Muscle of leg (tissue), 11 donors: ENCODE measurements around the gene ZBTB20. TPM values are rescaled to one million over a fixed set of nuclear protein-coding genes. Genes with fewer than 3 reads are reported as not detected.

Experiments used
- DNase-seq: peaks from one replicate; pipeline ENCODE4 v3.0.0; 2013
- H3K27ac ChIP-seq: one replicate; pipeline ENCODE4 v1.5.1; 2013; ENCODE audit warnings: mild to moderate bottlenecking, low read length, control low read depth
- H3K27me3 ChIP-seq: one replicate; pipeline ENCODE4 v1.6.1; 2013; ENCODE audit warnings: low read length; ENCODE audit not compliant: control insufficient read depth, insufficient read depth
- H3K36me3 ChIP-seq: one replicate; pipeline ENCODE4 v1.6.1; 2013; ENCODE audit warnings: low read length; ENCODE audit not compliant: control insufficient read depth, insufficient read depth
- H3K4me1 ChIP-seq: one replicate; pipeline ENCODE4 v1.6.1; 2013; ENCODE audit warnings: low read length; ENCODE audit not compliant: control insufficient read depth, insufficient read depth
- H3K4me3 ChIP-seq: one replicate; pipeline ENCODE4 v1.5.1; 2013; ENCODE audit warnings: low read length, control low read depth
- H3K9me3 ChIP-seq: replicated peaks from 2 replicates; pipeline ENCODE4 v1.6.1; 2013; ENCODE audit warnings: low read depth, low read length; ENCODE audit not compliant: control insufficient read depth
- WGBS: methylation state at CpG from one replicate; pipeline ENCODE4 v1.1.5; 2013; ENCODE audit warnings: missing lambda C conversion rate; ENCODE audit not compliant: insufficient coverage; 5-methylcytosine and 5-hydroxymethylcytosine counted together
- polyA plus RNA-seq, 8 donors: library from polyadenylated mRNA; unstranded; fragments of 120-200 nt; gene quantifications; one replicate each; pipeline versions ENCODE4 v1.2.1 to v1.2.3, GENCODE V29; 2013; ENCODE audit warnings: inconsistent platforms in 1 of 8, low replicate concordance in 1 of 8; ENCODE audit not compliant: insufficient read length in 8 of 8, insufficient read depth in 1 of 8
- total RNA-seq: library from RNA; stranded (reverse); fragments of 120-200 nt; gene quantifications from one replicate; pipeline ENCODE4 v1.2.4, GENCODE V29; 2013

ZBTB20 gene
- total and polyA plus RNA-seq, 9 donors = 1.0 to 16.6 (median 2.8) TPM

DNA sequence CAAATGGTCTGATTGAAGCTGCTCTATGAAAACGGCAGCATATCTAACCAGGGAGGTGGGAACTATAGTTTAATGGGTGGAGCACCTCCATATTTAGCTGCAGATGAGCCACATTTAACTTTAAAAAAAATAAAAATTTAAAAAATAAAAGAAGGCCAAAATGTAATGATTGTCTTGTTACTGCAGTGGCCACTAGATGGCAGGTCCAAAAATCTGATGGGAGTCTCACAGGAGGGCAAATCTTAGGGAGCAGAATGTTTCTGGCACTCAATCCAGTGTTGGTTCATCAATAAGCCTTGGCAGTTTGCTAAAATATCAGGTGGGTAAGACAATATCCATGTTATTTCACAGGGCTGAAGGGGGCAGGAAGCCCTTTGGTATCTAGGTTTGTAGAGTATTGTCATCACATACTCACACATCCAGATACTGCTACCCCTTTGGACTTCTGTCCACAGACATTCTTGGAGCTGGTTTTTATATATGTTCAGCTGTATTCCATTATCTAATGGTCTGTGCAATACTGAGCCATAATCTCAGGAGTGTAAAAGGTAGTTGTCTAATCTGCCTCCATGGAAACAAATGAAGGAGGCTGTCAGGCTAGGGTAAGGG lies 619.9 kb downstream of the ZBTB20 start:
- Histone ChIP-seq H3K9me3 (no peaks in the 10 kb centered on the region), H3K4me3 (no peak overlapping the region), H3K4me1 (no peaks in the 10 kb centered on the region), H3K27me3 (no peaks in the 10 kb centered on the region), H3K36me3 (peaks cover 3% of the 10 kb centered on the region), H3K27ac (no peak overlapping the region)
- WGBS = no CpG with 5 or more reads among the region's 1 CpG
- DNase-seq = no peak

DNA sequence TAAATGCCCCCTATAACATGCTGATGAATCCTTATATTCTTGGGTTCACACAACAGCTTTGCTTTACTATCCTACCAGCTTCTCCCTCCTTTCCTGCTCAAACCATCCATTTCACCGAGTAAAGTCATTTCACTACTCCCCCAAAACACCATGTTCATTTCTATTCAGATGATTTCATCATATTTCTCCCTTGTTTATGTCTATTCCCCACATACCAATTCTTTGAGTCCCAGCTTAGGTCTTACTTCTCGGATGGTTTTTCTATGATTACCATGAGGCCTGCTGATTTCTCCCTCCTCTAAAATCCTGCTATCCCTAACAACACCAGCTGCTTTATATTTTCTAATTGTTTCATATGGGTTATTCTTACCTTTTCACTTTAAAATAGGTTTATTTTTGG lies 621.8 kb downstream of the ZBTB20 start:
- Histone ChIP-seq H3K36me3 (no peaks in the 10 kb centered on the region), H3K27me3 (no peaks in the 10 kb centered on the region), H3K4me1 (no peaks in the 10 kb centered on the region), H3K9me3 (no peaks in the 10 kb centered on the region), H3K27ac (no peak overlapping the region), H3K4me3 (no peak overlapping the region)
- no peak for DNase-seq
- WGBS = 100% methylated on average over 1 of the region's 2 CpGs

DNA sequence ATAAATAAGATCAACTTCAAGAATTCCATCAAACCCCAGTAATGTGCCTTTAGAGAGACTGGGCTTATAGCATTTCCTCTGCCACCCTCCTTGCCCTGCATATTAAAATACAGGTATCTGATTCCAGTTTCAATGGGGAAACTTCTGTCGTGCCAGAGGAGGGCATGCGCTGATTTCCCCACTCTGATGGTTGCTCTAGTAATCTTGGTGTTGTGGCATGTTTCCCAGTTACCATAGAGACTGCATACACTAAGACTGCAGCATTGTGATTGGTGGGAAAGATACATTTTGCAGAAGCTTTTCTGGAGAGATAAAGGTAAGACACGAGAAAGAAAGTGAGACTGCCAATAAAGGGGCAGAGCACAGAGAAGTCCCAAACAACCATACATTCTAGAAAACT lies 627.7 kb downstream of the ZBTB20 start:
- H3K36me3 ChIP-seq = no peaks in the 10 kb centered on the region
- no CpG with 5 or more reads among the region's 3 CpGs for WGBS
- H3K4me1 ChIP-seq = no peaks in the 10 kb centered on the region
- no peak overlapping the region for H3K4me3 ChIP-seq
- no peak overlapping the region for H3K27ac ChIP-seq
- DNase-seq = peak; percentile 76
- no peaks in the 10 kb centered on the region for H3K27me3 ChIP-seq
- H3K9me3 ChIP-seq = no peaks in the 10 kb centered on the region

DNA sequence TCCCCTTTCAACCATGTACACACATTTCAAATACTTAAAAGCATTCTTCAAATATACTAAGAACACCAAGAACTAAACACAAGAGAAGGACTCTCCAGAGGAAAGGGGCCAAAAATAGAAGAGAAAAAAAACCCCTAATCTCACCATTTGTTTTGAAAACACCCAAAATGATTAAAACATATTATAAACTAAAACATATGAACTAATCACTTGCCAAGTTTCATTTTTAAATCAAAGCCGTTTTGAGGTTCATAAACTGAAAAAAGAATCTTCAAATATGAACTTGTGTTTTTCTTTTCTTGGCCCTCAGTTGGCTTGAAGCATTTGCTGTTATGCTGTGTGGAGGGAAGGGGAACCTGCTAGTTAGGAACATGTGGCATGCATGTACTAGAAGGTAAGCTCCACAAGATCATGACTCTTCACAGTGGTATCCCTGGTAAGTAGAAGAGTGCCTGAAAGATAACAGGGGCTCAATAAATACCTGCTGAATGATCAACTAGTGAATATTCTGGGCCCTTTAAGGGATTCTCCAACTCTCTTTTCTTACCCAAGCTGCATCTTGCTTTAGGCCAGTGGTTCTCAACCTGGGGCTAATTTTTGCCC lies 628.8 kb downstream of the ZBTB20 start:
- Histone ChIP-seq H3K36me3 (no peaks in the 10 kb centered on the region), H3K4me3 (no peak overlapping the region), H3K9me3 (no peaks in the 10 kb centered on the region), H3K4me1 (no peaks in the 10 kb centered on the region), H3K27me3 (no peaks in the 10 kb centered on the region), H3K27ac (no peak overlapping the region)
- DNase-seq = peak; percentile 22
- 20% methylated on average over 1 of the region's 1 CpG for WGBS

DNA sequence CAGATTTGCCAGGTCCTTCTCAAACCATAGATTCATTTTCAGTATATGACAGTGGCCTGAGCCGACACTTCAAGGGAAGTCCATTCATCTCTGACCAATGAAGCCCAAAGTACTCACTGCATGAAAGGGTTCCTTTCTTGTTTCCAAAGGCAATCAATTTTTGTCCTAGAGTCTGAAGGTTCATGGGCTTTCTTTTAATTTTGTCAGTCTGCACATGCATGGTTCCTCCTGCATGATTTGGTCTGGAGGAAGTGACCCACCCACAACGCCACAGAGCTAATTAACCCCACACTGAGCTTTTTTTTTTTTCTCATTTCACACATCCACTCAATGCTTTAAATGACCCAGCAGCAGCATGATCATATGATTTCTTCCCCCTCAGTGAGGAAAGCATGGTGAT lies 636.9 kb downstream of the ZBTB20 start:
- Histone ChIP-seq H3K9me3 (no peaks in the 10 kb centered on the region), H3K4me1 (no peaks in the 10 kb centered on the region), H3K4me3 (no peak overlapping the region), H3K36me3 (no peaks in the 10 kb centered on the region), H3K27ac (no peak overlapping the region), H3K27me3 (no peaks in the 10 kb centered on the region)
- DNase-seq = no peak
- WGBS = 82% methylated on average over 1 of the region's 2 CpGs

DNA sequence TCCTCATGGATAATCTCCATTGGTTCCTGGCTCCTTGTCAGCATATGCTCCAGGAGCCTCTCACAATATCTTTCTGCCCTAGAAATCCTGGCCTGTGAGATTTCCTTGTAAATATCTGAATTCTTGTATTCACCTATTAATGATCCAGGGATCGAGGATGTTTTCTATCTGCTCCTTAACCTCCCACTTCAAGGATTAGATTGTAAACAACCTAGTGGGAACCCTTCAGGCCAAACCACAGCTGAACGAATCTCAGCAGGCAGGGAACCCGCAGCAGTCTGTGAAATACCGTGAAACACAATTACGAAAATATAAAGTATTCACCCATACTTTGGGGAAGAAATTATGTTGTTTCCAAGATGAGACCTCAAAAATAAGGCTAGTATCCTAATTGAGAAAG lies 637.3 kb downstream of the ZBTB20 start:
- Histone ChIP-seq H3K27ac (no peak overlapping the region), H3K4me3 (no peak overlapping the region), H3K9me3 (no peaks in the 10 kb centered on the region), H3K4me1 (no peaks in the 10 kb centered on the region), H3K27me3 (no peaks in the 10 kb centered on the region), H3K36me3 (no peaks in the 10 kb centered on the region)
- no CpG with 5 or more reads among the region's 5 CpGs for WGBS
- DNase-seq = no peak

DNA sequence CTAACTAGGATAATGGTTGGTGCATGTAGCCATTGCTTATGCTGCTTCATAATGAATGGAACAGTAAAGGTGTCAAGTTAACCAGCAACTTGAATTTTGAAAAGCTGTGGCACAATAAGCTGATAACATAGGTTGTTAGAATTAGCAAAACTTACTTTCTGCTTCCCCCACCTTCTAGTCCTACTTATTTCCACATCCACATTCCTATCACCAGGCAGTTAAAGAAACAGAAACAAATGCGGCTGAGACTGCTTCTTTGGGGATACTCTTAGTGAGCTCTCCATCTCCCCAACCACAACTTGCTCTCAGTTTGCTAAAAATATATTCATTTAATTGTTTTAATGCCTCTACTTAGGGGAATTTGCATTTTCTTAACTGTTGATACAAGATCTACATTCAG lies 638.1 kb downstream of the ZBTB20 start:
- H3K36me3 ChIP-seq = no peaks in the 10 kb centered on the region
- H3K4me1 ChIP-seq = no peaks in the 10 kb centered on the region
- WGBS = no CpG with 5 or more reads among the region's 1 CpG
- H3K9me3 ChIP-seq = no peaks in the 10 kb centered on the region
- no peak for DNase-seq
- H3K27ac ChIP-seq = no peak overlapping the region
- H3K4me3 ChIP-seq = no peak overlapping the region
- no peaks in the 10 kb centered on the region for H3K27me3 ChIP-seq

DNA sequence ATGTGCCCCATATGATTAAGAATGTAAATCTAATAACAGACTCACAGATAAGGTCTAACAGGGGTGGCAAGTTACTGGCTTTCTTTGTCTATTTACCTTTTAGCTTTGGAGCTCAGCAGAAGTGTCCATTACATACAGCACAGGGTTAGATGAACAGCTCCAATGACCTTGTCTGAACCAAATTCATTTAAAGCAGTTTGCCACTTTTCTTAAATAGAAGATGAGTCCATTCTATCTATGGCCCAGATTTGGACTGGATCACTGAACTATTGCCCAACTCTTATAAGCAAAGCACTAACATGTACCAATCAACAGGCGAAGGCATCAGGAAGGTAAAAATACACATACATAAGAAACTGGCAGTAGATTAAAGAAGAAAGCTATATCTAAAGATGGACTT lies 638.9 kb downstream of the ZBTB20 start:
- WGBS = no CpG with 5 or more reads among the region's 1 CpG
- Histone ChIP-seq H3K4me3 (no peak overlapping the region), H3K27ac (no peak overlapping the region), H3K36me3 (no peaks in the 10 kb centered on the region), H3K9me3 (no peaks in the 10 kb centered on the region), H3K4me1 (no peaks in the 10 kb centered on the region), H3K27me3 (no peaks in the 10 kb centered on the region)
- DNase-seq = no peak

DNA sequence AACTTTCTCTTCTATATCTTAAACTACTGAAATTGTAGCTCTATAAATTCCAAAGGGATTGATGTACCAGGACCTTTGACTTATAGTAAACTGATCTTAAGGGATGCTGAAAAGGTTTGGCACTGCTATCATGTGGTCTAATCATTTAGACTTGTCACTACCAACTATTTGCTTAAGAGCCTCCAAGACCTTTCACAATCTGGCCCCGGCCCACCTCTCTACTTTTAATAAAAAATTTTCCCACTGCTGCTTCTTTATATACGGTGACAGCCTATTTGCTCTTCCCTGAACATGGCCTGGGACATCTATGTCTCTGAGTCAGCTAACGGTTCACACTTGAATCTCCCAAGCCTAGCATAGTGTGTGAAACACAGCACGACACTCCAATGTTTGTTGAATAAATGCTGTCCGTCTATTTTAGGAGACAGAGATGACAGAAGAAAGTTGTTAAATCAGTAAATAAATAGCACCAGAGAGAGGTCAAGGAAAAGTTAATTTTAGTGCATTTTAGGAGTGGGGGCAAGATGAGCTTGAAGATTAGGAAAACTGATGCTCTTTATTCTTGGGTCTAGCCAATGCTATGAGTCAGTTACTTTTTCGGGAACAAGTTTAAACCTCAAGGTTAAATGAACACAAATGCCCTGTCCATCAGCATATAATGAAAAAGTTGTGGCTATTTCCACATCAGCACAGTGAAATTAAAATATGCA lies 640.3 kb downstream of the ZBTB20 start:
- no peaks in the 10 kb centered on the region for H3K36me3 ChIP-seq
- no peaks in the 10 kb centered on the region for H3K4me1 ChIP-seq
- no peaks in the 10 kb centered on the region for H3K27me3 ChIP-seq
- WGBS = 79% methylated on average over 3 of the region's 6 CpGs
- no peak overlapping the region for H3K27ac ChIP-seq
- no peak for DNase-seq
- no peak overlapping the region for H3K4me3 ChIP-seq
- H3K9me3 ChIP-seq = no peaks in the 10 kb centered on the region

DNA sequence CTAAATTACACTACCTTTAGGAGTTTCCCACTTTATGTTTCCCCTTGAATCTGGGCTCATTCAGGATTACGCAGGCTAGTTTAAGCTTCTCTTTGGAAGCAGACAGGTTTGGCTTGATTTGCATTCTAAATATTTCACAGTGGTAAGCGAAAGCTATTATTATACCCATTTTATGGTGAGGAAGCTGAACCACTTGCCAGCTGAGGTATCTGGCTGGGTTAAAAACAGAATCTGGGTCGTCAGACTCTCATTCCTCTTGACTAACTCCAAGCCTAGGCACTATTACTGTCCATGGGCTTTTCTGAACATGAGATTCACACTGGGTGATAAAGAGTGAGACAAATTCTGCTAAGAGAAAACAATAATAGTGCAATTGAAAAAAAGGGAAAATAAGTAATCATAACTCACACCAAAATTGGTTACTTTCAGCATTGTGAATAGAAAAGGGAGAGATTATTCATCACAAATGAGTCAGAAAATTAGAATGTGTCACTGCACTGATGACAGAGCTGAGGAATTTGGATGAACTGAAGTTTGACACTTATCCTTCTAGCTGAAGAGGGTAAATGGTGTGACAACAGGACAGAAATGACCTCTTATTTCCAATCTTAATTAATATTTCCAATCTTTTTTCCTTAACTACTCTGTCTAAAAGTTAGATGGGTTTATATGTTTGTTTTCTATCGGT lies 642.0 kb downstream of the ZBTB20 start:
- H3K4me3 ChIP-seq = no peak overlapping the region
- H3K27ac ChIP-seq = no peak overlapping the region
- no peaks in the 10 kb centered on the region for H3K4me1 ChIP-seq
- no peaks in the 10 kb centered on the region for H3K9me3 ChIP-seq
- H3K36me3 ChIP-seq = no peaks in the 10 kb centered on the region
- WGBS = no CpG with 5 or more reads among the region's 4 CpGs
- DNase-seq = no peak
- no peaks in the 10 kb centered on the region for H3K27me3 ChIP-seq
